Measurements from ENCODE around the gene TMEM198. TPM values are rescaled to one million over a fixed set of nuclear protein-coding genes. Genes with fewer than 3 reads are reported as not detected.
A peak's percentile ranks its signal among the peaks of the same experiment; 100 is the strongest.

TMEM198 gene
- total and polyA plus RNA-seq, 9 of the 15 experiments (the other 6 are each of a cell fraction or from before 2014, with no cell fraction given) = 0.03 to 3.8 (median 1.0) TPM

GRCh38 chr2:219497495-219498279, 46.1 kb upstream of the TMEM198 start (continued):
- no peak for TF ChIP-seq ID3 (CRISPR knock-in tag; IDR thresholded peaks at IDR 0.05)
- peak; percentile 82 for TF ChIP-seq ID3 (tag; IDR thresholded peaks at IDR 0.05)

- no peaks in the 10 kb centered on the region for H4K20me1 ChIP-seq (replicated peaks; ENCODE audit: control insufficient read depth, insufficient read depth, low read length)
- peak; percentile 96 for FAIRE-seq
- WGBS (ENCODE audit: insufficient coverage, low coverage, missing lambda C conversion rate) = 0% methylated on average over 32 of the region's 49 CpGs
- H3K27me3 ChIP-seq (ENCODE audit: control insufficient read depth in 2 of 2, insufficient read depth in 2 of 2, low read length in 2 of 2) = no peaks in the 10 kb centered on the region
- H3K4me1 ChIP-seq (replicated peaks in 1 of 2; ENCODE audit: control insufficient read depth in 2 of 2, insufficient read depth in 2 of 2, low read length in 2 of 2) = peaks cover 47 to 60% of the 10 kb centered on the region in 2 experiments
- in situ Hi-C loops (cut with MboI) = no loop called here
- ChIA-PET CTCF (ENCODE audit: low intra/inter-chr PET ratio) (no interaction called here), POLR2A (interaction anchor here (0.6 to 4.9 kb wide), 9 partner anchors 10 to 259 kb away, joined by 3 to 37 read pairs (median 5); partner anchors contain the start of gene ASIC4)
- peak within 1 kb of the TSS; percentile 85 for H2AFZ ChIP-seq (ENCODE audit: low read depth, low read length)
- H3K27ac ChIP-seq (ENCODE audit: extremely low read depth, low read depth, low read length) = peak within 1 kb of the TSS; percentile 95
- ATAC-seq = peak; percentile 85
- H3K4me2 ChIP-seq (ENCODE audit: insufficient read depth, low read length) = peak within 1 kb of the TSS; percentile 96
- peak within 1 kb of the TSS; percentile 64 for H3K4me3 ChIP-seq
- DNase-seq (ENCODE audit: extremely low read depth in 1 of 4, low spot score in 3 of 4) = peak; percentile 74 to 95 (median 85)
- H3K9ac ChIP-seq (ENCODE audit: insufficient read depth in 1 of 2, low read depth in 2 of 2, low read length in 2 of 2) = peak within 1 kb of the TSS; percentile 88 to 98
- H3K79me2 ChIP-seq (ENCODE audit: control insufficient read depth, insufficient read depth, low read length) = peaks cover 55% of the 10 kb centered on the region
- H3K9me1 ChIP-seq (ENCODE audit: control insufficient read depth, insufficient read depth, low read length) = no peaks in the 10 kb centered on the region
- no peaks in the 10 kb centered on the region for H3K9me3 ChIP-seq (replicated peaks; ENCODE audit: control insufficient read depth, insufficient read depth, low read depth, low read length)
- BruUV-seq (replicated peaks) = TSS peak; percentile 92
- H3K36me3 ChIP-seq (ENCODE audit: control insufficient read depth, insufficient read depth, low read length) = peaks cover 8% of the 10 kb centered on the region; the same call in 2 of the 3 replicates
- intact Hi-C loops (cut with micrococcal nuclease) = loop anchor here (1.0 kb wide), 3 partner anchors 12 to 28 kb away; no protein-coding TSS in a partner anchor
- TF ChIP-seq PTBP1 (IDR thresholded peaks at IDR 0.05; ENCODE audit: low read depth, low read length) (no peak), NCOR1 (IDR thresholded peaks at IDR 0.05) (peak; percentile 45), NELFE (IDR thresholded peaks at IDR 0.05; ENCODE audit: insufficient read depth, insufficient read length) (no peak), ARID1B (IDR thresholded peaks at IDR 0.05) (peak; percentile 72), MAZ (CRISPR knock-in tag; conservative IDR thresholded peaks at IDR 0.05 in 1 of 2, IDR thresholded peaks at IDR 0.05 in 1 of 2) (0 out of 4 replicates have a peak, but pooled peaks of 1 of the 2 experiments have one; percentile 61), HNRNPL (IDR thresholded peaks at IDR 0.05; ENCODE audit: low read depth, low read length) (0 out of 2 replicates have a peak, but pooled peaks have one; percentile 3), BCLAF1 (IDR thresholded peaks at IDR 0.05; ENCODE audit: borderline replicate concordance in 1 of 2, control insufficient read depth in 1 of 2, low read depth in 2 of 2, low read length in 1 of 2) (0 out of 4 replicates have a peak, but pooled peaks of 1 of the 2 experiments have one; percentile 28), RNF2 (IDR thresholded peaks at IDR 0.05) (0 out of 2 replicates have a peak, but pooled peaks have one; percentile 44), L3MBTL2 (IDR thresholded peaks at IDR 0.05) (peak; percentile 58), MXI1 (IDR thresholded peaks at IDR 0.05; ENCODE audit: low read depth, low read length) (0 out of 2 replicates have a peak, but pooled peaks have one; percentile 14), ZNF239 (CRISPR knock-in tag; IDR thresholded peaks at IDR 0.05) (no peak), POLR2H (tag; IDR thresholded peaks at IDR 0.05; ENCODE audit: low read depth) (peak; percentile 74)
Measured at GRCh38 chr2:219498280-219499057, 45.4 kb upstream of the TMEM198 start, which contains the start of gene GMPPA. GMPPA (plus strand) TSS chr2:219498891; CDS start chr2:219499976, 1,085 bp downstream.

Data from K562 (cell line).